ENCODE results near the gene ROPN1L. TPM values are rescaled to one million over a fixed set of nuclear protein-coding genes. Genes with fewer than 3 reads are reported as not detected.

ROPN1L gene
- total RNA-seq, 2 donors from 2014 or later, result 0.18 TPM; not detected in 1

DNA sequence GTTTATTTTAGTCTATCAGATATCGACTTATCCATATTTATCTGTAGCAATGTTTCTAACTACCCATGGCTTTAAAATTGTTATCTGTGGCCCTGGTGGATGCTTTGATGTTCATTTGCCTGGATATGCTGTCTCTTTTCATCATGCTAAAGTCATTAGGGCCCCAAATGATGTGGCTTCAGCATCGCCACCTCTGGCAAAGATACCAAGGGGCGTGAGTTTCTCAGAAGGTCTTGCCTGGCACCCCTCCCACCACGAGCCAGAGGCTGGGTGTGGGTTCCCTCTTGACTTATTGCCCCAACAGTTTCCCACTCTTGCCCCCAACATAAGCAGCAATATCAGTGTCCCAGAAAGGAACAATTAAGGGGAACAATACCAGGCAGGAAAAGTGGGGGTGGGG is 5.4 kb downstream of the ROPN1L start:
- peaks cover 0 to 12% of the 10 kb centered on the region in 2 donors for H3K36me3 Mint-ChIP-seq
- ATAC-seq, result no peak
- no peak overlapping the region for H3K27ac Mint-ChIP-seq
- H3K9me3 Mint-ChIP-seq, result no peaks in the 10 kb centered on the region
- no peak for DNase-seq (ENCODE audit: low spot score in 2 of 2)

GRCh38 chr5:10448754-10449360 is 7.2 kb downstream of the ROPN1L start:
- DNase-seq (ENCODE audit: low spot score in 2 of 2) (no peak), ATAC-seq (no peak)
- no peaks in the 10 kb centered on the region for H3K9me3 Mint-ChIP-seq
- H3K36me3 Mint-ChIP-seq, result peaks cover 0 to 12% of the 10 kb centered on the region in 2 donors
- H3K27ac Mint-ChIP-seq, result no peak overlapping the region

GRCh38 chr5:10451137-10451824 is 9.6 kb downstream of the ROPN1L start:
- ATAC-seq (no peak), DNase-seq (ENCODE audit: low spot score in 2 of 2) (no peak)
- Mint-ChIP-seq H3K36me3 (no peaks in the 10 kb centered on the region), H3K27ac (peak overlapping the region in 1 of 2 donors; percentile 39), H3K9me3 (no peaks in the 10 kb centered on the region)

DNA sequence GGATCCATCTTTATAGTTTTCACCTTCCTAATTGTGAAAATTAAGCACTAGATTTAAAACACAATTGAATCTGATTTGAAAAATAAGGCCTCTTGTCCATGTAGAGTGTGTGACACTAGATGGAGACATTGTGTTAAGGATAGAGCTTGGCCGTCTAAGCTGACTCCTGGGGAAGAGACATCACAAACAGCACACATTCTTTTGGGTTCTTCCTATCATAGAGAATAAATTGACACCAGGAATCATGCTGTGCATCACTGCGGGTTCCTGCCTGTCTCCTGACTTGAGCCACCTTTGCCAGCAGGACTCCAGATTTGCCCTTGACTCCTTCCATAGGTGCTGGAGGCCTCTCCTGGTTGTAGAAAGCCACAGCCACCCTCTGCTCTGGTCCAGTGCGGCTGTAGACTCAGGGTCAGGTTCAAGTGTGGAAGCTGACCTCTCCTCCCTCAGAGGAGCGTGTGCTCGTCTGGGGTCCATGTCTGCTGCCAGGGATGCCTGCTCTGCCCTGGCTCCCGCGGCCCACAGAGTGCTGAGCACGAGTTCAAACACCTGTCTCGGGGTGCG is 11.2 kb downstream of the ROPN1L start:
- no peak for DNase-seq (ENCODE audit: low spot score in 2 of 2)
- H3K36me3 Mint-ChIP-seq, result no peaks in the 10 kb centered on the region
- peak; percentile 67 to 76 for ATAC-seq
- H3K9me3 Mint-ChIP-seq, result no peaks in the 10 kb centered on the region
- H3K27ac Mint-ChIP-seq, result no peak overlapping the region

DNA sequence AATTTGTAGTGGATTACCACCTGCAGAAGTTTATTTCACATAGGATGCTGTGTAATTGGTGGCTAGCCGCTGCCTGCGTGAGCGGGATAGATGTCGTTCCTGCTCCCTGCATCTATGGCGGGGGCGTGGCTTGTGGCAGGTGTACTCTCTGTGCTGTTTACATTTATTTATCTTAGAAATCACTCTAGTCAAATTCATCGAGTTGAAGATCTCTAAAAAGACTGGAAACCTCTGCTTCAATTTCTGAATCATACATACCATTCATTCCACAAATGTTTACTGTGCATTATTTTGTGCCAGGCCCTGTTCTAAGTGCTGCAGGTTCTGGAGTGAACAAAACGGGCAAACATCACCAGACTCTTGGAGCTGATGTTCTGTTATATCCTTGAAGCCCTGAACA is 11.9 kb downstream of the ROPN1L start:
- no peaks in the 10 kb centered on the region for H3K9me3 Mint-ChIP-seq
- H3K36me3 Mint-ChIP-seq, result no peaks in the 10 kb centered on the region
- ATAC-seq, result no peak
- H3K27ac Mint-ChIP-seq, result no peak overlapping the region
- no peak for DNase-seq (ENCODE audit: low spot score in 2 of 2)

- DNase-seq (ENCODE audit: low spot score in 2 of 2) (no peak), ATAC-seq (no peak)
- Mint-ChIP-seq H3K27ac (peak overlapping the region in 1 of 2 donors; percentile 14), H3K9me3 (no peaks in the 10 kb centered on the region), H3K36me3 (no peaks in the 10 kb centered on the region)
Measured at GRCh38 chr5:10454591-10455276, 13.1 kb downstream of the ROPN1L start.

- H3K36me3 Mint-ChIP-seq, result no peaks in the 10 kb centered on the region
- no peaks in the 10 kb centered on the region for H3K9me3 Mint-ChIP-seq
- H3K27ac Mint-ChIP-seq, result no peak overlapping the region
- DNase-seq (ENCODE audit: low spot score in 2 of 2), result no peak
- no peak for ATAC-seq
Measured at GRCh38 chr5:10455277-10455670, 13.6 kb downstream of the ROPN1L start.

DNA sequence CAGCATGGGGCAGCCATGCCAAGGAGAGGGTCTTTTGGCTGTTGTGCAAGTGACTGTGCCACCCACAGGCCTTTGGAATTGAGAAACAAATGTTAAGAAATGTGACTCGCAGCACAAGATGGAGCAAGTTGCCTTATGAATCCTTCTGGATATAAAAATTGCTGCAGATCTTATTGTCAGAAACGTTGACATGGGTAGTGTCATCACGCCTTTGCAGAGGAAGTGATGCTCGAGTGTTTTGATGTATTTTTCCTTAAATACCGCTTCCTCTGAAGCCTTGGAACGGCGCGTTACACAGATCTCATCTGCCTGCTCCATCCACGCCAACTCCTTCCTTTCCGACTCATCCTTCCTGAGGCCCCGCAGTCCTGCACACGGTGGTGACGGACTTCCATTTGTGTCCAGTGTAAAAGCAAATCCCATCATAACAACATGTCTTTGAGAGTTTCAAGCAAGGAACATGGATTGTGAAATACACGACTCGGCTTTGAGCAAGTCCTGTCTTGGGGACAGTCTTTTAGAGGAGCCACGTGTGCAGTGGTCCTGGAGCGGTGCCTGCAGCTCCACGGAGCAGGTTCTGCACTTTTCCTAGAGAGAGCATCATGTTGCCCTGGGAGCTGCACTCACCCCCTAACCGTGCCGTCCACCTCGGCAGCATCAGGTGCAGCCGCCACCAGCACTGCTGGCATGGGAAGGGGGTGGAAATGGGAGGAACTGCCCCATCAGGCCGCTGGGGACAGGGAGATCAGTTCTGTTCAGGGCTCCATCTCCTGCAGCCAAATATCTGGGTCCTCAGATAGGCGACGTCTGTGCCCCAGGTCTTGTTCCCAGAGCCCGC is 15.1 kb downstream of the ROPN1L start:
- H3K36me3 Mint-ChIP-seq, result no peaks in the 10 kb centered on the region
- H3K27ac Mint-ChIP-seq, result no peak overlapping the region
- ATAC-seq, result no peak
- no peak for DNase-seq (ENCODE audit: low spot score in 2 of 2)
- no peaks in the 10 kb centered on the region for H3K9me3 Mint-ChIP-seq

DNA sequence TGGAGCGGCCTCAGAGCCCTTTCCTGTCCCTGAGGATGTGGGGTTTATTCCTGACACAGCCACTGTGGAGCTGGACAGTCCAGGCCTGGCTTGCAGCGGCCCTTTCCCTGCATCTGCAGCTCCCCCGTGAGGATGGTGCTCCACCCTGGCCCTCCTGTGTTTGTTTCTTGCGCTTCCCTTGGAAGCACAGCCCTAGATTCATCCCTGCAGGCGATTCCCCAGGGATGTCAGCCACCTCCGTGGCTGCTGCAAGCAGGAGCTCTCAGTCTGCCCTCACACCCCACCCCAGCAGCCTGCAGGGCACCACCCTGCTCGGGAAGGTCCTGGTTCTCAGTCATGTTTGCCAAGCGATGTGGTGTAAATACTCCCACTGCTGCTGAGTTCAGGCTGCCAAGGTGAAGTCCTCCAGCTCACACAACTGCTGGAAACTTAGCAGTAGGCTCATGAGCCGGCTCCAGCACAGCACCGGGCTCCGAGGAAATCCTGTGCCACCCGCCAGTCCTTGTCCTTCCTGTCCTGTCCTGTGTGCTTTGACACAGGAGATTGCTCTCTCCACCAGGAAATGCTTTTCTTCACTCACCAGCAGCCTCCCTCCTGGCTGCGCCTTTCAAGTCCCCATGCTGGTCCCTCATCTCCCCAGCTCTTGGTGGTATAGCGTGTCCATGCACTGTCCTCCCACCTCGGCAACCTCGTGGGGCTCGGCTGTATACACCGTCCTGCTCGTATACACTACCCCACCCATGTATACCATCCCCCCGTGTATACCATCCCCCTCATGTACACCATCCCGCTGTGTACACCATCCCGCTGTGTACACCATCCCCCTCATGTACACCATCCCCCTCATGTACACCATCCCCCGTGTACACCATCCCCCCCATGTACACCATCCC is 16.2 kb downstream of the ROPN1L start:
- Mint-ChIP-seq H3K9me3 (no peaks in the 10 kb centered on the region), H3K36me3 (no peaks in the 10 kb centered on the region), H3K27ac (no peak overlapping the region)
- ATAC-seq (peak in 1 of 2 donors; percentile 9), DNase-seq (ENCODE audit: low spot score in 2 of 2) (no peak)

DNA sequence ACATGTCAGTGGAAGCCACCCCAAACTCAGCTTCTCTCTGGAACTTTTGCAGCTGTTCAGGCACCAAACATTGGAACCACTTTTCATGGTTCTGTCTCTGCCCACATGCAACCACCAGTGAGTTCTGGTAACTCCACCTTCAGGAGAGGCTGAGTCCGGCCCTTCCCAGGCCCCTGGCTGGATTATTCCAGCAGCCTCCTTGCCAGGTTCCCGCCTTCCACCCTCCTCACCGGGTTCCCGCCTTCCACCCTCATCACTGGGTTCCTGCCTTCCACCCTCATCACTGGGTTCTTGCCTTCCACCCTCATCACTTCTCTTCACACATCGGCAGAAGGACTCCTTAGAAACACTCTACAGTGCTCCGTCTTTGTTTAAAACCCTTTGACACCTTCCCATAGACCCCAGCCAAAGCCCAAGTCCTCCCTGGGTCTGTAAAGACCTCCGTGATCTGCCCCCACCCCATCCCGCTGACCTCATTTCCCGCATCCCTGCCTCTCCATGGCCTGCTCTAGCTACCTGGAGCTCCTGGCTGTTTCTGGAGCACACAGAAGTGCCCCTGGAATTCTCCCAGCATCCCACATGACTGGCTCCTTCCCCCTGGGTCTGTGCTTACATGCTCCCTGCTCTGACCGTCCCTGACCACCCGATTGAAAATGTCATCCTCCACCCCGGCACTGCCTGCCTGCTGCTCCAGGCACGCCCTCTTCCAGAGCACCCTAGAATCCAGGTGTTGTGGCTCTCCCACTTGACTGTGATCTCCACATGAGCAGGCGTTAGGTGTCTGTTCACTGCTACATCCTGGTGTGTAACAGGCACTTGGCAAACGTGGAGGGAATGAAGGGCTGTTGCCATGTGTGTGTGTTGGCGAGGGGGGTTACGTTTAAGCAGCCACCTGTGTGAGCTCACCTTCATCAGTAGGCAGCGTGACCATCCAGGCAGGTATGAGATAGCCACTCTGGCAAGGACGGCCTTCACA is 17.7 kb downstream of the ROPN1L start:
- H3K27ac Mint-ChIP-seq, result peak overlapping the region in 1 of 2 donors; percentile 33

GRCh38 chr5:10460252-10460906 is 18.7 kb downstream of the ROPN1L start:
- H3K36me3 Mint-ChIP-seq, result no peaks in the 10 kb centered on the region
- no peak for ATAC-seq
- no peak overlapping the region for H3K27ac Mint-ChIP-seq
- DNase-seq (ENCODE audit: low spot score in 2 of 2), result no peak
- H3K9me3 Mint-ChIP-seq, result no peaks in the 10 kb centered on the region

More for the DNA sequence above, 17.7 kb downstream of the ROPN1L start:
- DNase-seq (ENCODE audit: low spot score in 2 of 2) (no peak), ATAC-seq (no peak)
- Mint-ChIP-seq H3K9me3 (no peaks in the 10 kb centered on the region), H3K36me3 (no peaks in the 10 kb centered on the region)

DNA sequence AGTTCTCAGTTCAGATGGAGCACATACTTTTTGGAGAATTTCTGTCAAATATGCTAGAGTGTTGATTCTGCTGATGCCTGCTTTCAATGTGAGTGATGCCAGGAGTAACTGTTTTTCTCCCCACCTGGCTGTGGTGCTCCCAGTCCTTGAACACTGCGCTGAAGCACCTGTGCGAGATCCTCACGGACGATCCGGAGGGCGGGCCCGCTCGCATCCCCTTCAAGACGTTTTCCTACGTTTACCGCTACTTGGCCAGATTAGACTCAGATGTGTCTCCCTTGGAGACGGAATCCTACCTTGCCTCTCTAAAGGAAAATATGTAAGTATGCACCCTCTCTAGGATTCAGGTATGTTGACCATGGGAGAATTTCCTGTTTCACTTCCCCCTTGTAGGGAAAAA is 19.4 kb downstream of the ROPN1L start:
- no peaks in the 10 kb centered on the region for H3K9me3 Mint-ChIP-seq
- no peak overlapping the region for H3K27ac Mint-ChIP-seq
- DNase-seq (ENCODE audit: low spot score in 2 of 2) (no peak), ATAC-seq (no peak)
- no peaks in the 10 kb centered on the region for H3K36me3 Mint-ChIP-seq

DNA sequence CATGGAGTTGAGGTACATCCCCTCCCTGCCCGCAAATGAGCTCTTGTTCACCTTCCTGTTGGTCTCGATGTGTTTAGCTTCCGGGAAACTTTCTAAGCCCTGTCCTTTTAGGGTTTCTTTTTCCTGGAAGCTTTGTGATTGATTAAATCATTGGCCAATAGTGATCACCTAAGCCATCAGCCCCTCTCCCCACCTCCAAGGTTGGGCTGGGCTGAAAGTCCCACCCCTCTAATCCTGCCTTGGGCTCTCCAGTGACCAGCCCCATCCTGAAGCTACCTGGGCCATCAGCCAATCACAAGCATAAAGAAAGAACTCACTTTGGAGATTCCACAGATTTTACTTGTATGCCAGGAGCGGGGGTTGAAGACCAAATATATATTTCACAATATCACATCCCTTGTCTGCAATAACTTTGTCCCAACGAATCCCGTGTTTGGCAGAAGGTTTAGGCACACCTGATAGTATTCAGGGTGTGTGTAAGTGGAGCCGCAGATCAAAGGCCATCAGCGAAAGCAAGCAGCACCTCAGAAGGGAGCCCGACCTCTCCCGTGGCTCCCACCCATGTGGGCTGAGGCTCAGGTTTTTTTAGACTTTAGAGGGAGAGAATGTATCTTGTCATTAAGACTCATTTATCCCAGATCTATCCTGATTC is 20.4 kb downstream of the ROPN1L start:
- no peaks in the 10 kb centered on the region for H3K36me3 Mint-ChIP-seq
- no peak overlapping the region for H3K27ac Mint-ChIP-seq
- ATAC-seq (no peak), DNase-seq (ENCODE audit: low spot score in 2 of 2) (no peak)
- H3K9me3 Mint-ChIP-seq, result no peaks in the 10 kb centered on the region

DNA sequence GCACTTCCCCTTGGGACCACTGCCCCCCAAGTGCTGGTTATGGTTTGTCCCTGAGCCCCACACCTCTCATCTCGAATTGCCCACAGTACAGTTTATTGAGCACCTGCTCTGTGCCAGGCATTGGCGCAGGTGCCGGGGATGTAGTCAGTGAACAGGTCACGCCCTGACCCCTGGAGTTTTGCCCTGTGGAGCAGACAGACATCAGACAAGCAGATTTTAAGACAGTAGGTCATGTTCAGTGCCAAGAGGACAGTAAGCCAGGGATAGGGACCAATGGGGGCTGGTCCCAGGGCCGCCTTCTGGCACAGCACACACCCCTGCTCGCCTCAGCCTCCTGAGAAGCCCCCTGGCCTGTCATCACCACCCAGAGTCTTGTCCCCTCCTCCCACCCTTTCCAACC is 21.9 kb downstream of the ROPN1L start:
- Mint-ChIP-seq H3K36me3 (no peaks in the 10 kb centered on the region), H3K27ac (no peak overlapping the region), H3K9me3 (no peaks in the 10 kb centered on the region)
- no peak for ATAC-seq
- no peak for DNase-seq (ENCODE audit: low spot score in 2 of 2)

Measured in activated naive CD4-positive, alpha-beta T cell treated with anti-CD3 and anti-CD28 coated beads, Interleukin-2, amount 50 U/mL, for 72 hours (primary cell).